OCI-LY7 (cell line): Measurements from ENCODE around the gene MERTK.

Experiments
- EZH2phosphoT487 ChIP-seq: fragments of 200-600 bp; sonication (generic); IDR thresholded peaks from 2 replicates; pipeline ENCODE4 v1.6.1; 2018; ENCODE audit warnings: low read depth, borderline replicate concordance, mild to moderate bottlenecking, mixed run types, antibody characterized with exemption, low read length, moderate library complexity, mixed read lengths
- TF ChIP-seq, protein P1 (sequence below): fragments of 200-600 bp; sonication (generic); conservative IDR thresholded peaks from 2 replicates; pipeline ENCODE4 v1.5.1; 2014; ENCODE audit warnings: mild to moderate bottlenecking, antibody characterized with exemption, low read length, moderate library complexity, mixed read lengths

DNA sequence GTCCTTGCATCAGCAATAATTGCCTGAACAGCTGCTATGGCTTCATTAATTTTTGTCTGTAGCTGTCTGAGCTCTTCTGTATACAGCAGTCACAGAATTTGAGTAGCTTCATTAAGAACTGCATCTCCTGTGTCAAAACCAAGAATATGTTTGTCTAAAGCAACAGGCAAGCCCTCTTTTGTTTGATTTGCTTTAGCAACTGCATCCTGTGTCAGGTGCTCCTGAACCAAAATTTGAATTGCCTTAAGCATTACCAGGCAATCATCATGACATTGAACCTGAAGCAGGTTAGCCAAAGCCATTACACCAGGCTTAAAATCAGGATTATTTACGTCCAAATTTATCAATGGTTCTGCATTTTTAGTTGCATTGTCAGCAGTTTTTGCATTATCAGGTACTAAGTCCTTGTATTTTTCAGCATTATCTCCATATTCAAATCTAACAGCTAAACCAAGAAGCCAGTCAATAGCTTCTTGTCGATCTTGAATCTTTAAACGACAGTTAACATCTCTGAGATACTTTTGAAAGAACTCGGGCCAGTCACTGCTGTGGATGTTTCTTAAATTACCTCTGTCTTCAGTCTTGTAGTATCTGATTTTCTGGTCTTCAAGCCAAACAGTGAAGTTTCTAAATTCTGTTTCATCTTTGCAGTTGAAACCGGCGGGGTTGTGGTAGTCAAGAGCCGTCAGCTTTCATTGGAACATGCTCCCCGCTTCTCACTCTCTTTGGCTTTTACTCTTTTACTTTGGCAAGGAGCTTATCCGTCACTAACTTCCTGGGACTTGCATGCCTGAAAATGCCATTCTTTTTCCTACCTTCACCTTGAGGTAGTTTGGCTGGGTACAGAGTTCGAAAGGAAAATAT is 42.2 kb downstream of the MERTK start:
- TF ChIP-seq, protein P1, sequence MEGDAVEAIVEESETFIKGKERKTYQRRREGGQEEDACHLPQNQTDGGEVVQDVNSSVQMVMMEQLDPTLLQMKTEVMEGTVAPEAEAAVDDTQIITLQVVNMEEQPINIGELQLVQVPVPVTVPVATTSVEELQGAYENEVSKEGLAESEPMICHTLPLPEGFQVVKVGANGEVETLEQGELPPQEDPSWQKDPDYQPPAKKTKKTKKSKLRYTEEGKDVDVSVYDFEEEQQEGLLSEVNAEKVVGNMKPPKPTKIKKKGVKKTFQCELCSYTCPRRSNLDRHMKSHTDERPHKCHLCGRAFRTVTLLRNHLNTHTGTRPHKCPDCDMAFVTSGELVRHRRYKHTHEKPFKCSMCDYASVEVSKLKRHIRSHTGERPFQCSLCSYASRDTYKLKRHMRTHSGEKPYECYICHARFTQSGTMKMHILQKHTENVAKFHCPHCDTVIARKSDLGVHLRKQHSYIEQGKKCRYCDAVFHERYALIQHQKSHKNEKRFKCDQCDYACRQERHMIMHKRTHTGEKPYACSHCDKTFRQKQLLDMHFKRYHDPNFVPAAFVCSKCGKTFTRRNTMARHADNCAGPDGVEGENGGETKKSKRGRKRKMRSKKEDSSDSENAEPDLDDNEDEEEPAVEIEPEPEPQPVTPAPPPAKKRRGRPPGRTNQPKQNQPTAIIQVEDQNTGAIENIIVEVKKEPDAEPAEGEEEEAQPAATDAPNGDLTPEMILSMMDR, result no peak
- TF ChIP-seq EZH2phosphoT487, result no peak
